Left ventricle myocardium superior (tissue), 1 donor: Measurements from ENCODE around the gene PPP5C. TPM values are rescaled to one million over a fixed set of nuclear protein-coding genes. Genes with fewer than 3 reads are reported as not detected.
A peak's percentile ranks its signal among the peaks of the same experiment; 100 is the strongest.

ENCODE experiments used
- ATAC-seq: fragments of 200-7000 bp; cut with Tn5 transposase; one replicate; pipeline ENCODE4 v1.9.1; 2020; ENCODE audit warnings: mild to moderate bottlenecking, moderate library complexity
- DNase-seq: peaks from one replicate; pipeline ENCODE4 v3.0.0-alpha.2; 2020
- intact Hi-C: fragments of 100-400 bp; cut with micrococcal nuclease; formaldehyde crosslinking; loops from one replicate; pipeline ENCODE4 v1.11.0; 2022
- total RNA-seq: library from RNA; stranded (reverse); fragmentation: NEBNext Ultra II Directional; extraction: Animal tissue kit (Norgen Biotek cat#: 25700); gene quantifications from one replicate; pipeline ENCODE4 v1.2.1, GENCODE V29; 2021
- donor health status: DM: no; HTN: yes; CAD: no; lungs with severe emphysema.

PPP5C gene
- total RNA-seq, 1 donor from 2014 or later = 72.5 TPM

DNA sequence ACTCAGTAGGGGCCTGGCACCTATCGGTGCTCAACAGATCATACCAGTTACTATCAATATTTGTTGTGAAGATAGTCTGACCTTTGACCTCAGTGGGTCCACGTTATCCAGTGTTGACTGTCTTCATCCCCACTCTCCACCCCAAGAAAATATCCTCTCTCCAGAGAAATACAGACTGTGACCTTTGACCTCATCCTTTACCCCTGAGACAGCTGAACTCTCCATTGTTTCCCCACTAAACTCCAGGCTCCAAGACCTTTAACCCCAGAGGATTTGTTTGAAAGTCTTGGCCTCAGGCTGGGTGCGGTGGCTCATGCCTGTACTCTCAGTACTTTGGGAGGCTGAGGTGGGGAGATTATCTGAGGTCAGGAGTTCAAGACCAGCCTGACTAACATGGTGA, 22.6 kb upstream of the PPP5C start:
- ATAC-seq (no peak), DNase-seq (no peak)
- intact Hi-C loops = no loop called here

DNA sequence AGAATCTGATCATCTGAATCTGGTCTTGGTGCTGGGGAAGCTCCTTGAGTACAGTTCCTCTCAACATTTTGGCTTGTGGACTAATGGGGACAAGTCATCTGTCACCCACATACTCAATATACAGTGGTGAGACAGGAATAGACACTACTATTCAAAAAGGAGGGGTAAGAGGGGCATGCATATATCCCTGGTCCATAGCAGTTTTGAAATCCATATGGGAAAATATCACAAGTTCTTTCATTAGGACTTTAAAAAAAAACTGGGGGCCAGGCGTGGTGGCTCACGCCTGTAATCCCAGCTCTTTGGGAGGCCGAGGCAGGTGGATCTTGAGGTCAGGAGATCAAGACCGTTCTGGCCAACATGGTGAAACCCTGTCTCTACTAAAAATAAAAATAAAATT, 20.3 kb upstream of the PPP5C start:
- no peak for DNase-seq
- no peak for ATAC-seq
- intact Hi-C loops = no loop called here

DNA sequence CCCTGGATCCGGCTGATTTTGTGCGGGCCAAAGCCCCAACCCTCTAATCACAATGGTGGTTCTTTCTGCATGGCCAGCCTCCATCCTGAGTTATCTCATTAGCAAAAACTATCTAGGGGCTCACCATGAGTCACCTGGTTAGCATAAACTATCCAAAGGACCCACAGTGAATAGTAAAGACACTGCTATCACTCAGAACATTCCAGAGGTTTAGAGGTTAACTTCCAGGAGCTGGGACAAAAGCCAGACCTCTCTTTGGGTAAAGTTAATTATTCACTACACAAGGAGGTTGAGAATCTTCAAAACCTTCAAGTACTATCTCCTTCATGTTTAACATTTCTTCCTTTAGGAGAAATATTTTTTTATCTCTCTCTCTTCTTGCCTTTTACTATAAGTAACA, 18.8 kb upstream of the PPP5C start:
- intact Hi-C loops = no loop called here
- ATAC-seq (no peak), DNase-seq (no peak)

DNA sequence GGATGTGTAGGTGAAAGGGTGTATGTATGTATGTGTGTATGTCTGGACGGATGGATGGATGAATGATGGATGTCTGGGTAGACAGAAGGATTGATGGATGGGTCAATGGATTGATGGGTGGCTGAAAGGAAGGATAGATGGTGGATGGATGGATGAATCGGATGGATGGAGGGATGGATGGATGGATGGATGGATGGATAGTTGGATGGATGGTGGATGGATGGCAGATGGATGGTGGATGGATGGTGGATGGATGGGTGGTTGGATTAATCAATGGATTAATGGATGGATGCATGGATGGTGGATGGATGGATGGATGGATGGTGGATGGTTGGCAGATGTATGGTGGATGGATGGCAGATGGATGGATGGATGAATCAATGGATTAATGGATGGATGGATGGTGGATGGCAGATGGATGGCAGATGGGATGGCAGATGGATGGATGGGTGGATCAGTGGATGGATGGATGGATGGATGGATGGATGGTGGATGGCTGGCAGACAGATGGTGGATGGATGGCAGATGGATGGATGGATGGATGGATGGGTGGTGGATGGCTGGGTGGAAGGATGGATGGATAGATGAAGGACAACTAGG, 16.5 kb upstream of the PPP5C start:
- no peak for DNase-seq
- no peak for ATAC-seq
- intact Hi-C loops = no loop called here

DNA sequence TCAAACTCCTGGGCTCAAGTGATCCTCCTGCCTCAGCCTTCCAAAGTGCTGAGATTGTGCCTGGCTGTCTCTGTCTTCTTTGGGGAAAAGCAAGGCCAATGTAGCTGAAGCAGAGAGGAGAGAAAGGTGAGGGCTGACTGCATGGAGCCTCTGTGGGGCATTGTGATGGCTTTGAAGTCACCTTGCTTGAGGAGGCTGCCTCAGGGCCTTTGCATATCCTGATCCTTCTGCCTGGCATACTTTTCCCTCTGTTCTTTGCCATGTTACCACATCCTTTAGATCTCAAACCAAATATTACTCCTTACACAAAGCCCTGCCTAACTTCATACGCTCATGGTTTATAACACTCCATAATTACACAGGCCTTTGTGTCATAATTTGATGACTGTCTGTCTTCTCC, 9.4 kb upstream of the PPP5C start:
- intact Hi-C loops = no loop called here
- no peak for DNase-seq
- ATAC-seq = no peak

DNA sequence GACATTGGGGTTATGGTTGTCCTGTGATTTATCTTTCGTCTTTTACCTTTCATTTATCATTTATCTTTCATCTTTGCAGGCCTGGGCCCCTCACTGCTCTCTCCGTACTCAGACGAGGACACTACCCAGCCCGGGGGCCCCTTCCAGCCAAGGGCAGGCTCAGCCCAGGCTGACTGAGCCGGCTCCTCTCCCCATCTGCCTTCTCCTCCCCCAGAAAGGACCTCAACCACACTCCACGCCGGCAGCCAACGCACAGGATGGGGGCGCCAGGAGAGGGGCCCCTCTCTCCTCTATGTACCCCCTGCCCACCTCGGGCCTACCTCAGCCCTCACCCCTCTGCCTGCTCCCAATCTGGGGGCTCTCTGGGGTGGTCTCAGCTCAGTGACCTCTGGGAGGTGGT, 7.4 kb upstream of the PPP5C start:
- ATAC-seq (no peak), DNase-seq (no peak)
- intact Hi-C loops = no loop called here

DNA sequence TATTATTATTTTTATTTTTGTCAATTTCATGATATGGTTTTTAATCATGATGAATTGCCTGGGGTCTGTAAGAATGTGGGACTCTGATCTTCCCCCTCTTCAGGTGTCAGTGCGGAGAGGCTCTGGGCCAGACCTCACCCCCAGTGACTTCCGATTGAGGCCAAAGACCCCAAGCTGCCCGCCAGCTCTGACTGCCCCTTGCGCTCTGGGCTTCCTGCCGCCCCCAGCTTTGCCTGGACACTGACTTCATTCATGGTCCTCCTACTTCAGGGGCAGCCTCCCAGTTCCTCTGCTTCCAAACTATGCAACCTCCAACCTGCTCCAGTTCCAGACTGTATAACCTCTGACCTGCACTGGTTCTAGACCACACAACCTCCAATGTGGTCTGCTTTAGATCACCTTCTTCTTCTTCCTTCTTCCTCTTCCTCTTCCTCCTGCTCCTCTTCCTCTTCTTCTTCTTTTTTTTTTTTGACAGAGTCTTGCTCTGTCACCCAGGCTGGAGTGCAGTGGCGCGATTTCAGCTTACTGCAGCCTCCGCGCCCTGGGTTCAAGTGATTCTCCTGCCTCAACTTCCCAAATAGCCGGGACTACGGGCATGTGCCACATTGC, 6.7 kb upstream of the PPP5C start:
- intact Hi-C loops = no loop called here
- ATAC-seq (no peak), DNase-seq (no peak)

DNA sequence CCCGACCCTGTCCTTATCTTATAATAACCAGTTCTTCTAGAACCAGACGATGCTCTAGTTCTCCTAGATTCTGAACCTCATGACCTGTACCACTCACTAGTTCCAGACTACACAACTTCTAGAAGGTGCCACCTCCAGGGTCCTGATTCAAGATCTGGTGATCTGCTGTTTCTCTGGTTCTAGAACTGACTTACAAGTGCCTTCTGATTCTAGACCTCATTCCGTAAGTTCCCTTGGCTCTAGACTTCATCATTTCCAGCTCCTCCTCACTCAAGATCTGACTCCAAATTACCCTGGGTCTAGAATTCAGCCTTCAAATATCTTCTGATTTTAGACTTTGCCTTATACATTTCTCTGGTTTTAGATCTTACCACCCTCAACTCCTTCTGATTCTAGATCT, 5.0 kb upstream of the PPP5C start:
- intact Hi-C loops = no loop called here
- ATAC-seq = no peak
- no peak for DNase-seq

DNA sequence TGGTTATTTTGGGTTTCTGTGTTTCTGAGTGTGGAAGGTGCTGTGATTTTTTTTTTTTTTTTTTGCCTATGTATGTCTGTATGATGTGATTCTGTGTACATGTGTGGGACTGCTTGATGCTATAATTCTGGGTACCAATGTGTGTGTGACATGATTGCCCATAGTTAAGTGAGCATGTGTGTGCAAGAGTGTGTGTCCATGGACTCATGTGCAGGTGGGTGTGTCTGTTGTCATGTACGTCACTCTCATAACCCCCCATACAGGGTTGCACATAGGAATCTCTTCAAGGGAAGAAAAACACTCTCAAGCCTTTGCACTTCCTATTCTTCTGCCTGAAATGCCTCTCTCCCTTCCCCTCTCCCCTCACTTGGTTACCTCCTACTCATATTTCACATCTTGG, 2.5 kb upstream of the PPP5C start:
- intact Hi-C loops = no loop called here
- DNase-seq (no peak), ATAC-seq (no peak)

DNA sequence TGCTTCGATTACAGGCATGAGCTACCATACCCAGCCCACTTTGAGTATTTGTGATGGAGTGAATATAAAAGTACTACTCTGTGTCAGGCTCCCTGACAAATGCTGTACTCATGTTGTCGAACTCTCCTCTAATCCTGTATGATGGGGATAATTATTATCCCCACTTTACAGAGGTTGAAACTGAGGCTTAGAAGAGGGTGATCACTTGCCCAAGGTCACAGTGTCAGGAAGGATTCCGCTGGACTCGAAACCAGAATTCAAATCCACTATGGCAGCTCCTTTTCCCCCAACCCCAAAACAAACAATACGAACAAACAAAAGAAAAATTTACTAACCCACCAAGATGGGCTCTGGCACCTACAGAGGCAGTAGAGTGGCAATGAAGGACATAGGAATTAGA, 1.7 kb upstream of the PPP5C start:
- DNase-seq (no peak), ATAC-seq (no peak)
- intact Hi-C loops = no loop called here

DNA sequence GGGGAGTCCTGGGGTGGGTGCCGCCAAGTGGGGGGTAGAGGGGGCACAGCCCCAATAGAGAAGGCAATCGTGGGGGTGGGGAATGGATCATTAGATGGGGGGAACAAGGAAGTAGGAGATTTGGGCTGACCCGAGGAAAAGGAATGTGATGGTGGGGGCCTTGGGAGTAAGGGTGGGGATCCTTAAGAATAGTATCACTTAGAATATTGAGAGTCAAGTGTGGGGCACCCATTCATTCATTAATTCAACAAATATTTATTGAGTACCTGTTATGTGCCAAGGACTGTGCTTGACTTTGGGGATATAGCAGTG, 641 bp downstream of the PPP5C start:
- no peak for DNase-seq
- intact Hi-C loops = no loop called here
- no peak for ATAC-seq

DNA sequence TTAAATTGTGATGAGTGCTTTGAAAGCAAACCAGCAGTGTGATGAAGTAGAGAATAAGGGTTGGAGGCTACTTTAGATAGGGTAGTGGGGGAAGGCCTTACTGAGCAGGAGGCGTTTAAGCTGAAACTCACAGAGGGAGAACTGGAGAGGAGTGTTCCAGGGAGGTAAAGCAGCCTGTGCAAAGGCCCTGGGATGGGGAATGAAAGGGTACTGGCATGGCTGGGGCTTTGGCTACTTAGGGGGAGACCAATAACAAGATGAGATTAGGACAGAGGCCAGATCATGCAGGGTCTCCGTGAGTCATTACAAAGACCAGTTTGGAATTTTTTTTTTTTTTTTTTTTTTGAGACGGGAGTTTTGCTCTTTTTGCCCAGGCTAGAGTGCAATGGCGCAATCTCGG, 1.1 kb downstream of the PPP5C start:
- DNase-seq = no peak
- ATAC-seq = no peak
- intact Hi-C loops = no loop called here

DNA sequence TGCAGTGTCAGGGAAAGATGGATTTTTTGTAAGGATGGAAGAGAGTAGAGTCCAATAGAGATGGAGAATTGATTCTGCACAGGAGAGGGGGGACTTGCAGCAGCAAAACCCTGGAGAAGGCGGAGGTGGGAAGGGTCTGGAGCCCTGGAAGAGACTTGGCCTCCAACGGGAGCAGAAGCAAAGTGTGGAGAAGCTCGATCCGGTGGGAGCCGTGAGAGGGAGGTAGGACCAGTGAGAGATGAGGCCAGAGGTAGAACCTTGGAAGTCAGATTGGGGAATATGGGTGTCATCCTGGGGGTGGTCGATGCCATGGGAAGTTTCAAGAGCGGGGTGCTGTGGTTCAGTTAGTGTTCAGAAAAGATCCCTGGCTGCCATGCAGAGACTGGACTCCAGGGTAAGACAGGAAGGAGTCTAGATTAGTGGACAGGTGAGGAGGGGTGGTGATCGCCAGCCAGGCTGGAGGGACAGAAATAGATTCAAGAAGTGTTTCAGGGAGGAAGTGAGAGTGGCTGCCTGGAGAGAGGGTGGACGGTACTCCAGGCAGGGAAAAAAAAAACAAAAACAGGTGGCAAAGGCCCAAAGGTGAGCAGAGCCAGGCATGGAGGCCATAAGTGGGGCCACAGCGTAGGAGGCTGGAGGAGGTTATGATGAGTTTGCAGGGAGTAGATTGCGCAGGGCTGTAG, 2.6 kb downstream of the PPP5C start:
- intact Hi-C loops = no loop called here
- ATAC-seq = peak; percentile 0

DNA sequence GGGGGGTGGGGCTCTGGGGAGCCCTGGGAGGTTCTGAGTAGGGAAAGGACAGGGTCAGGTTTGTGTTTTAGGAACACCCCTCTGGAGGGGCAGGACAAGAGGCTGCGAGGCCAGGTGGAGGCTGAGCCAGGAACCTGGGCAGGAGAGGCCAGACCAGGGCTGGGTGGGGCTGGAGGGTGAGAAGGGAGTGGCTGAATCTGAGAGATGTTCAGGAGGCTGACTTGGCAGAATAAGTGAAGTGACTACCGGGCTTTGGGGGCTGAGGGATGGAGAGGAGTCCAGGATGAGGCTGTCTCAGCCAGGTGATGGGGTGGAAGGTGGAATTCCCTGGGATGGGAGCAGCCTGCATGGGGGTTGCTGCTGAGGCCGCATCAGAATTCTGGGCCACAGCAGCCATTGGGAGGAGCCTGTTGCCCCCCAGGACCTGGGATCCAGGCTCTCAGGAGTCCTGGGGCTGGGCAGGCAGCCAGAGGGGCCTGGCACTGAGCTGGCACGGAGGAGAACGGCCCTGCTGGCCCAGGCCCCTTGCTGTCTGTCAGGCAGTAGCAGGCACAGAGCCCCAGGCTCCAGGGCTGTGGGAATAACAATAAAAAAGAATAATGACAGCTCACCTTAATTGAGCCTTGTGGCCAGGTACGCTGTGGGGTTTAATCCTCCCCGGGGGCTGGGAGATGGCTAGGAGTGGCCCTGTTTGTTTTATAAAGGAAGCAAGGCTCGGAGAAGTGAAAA, 3.3 kb downstream of the PPP5C start:
- ATAC-seq = peak; percentile 16

More for the DNA sequence above, 2.6 kb downstream of the PPP5C start:
- DNase-seq = no peak

DNA sequence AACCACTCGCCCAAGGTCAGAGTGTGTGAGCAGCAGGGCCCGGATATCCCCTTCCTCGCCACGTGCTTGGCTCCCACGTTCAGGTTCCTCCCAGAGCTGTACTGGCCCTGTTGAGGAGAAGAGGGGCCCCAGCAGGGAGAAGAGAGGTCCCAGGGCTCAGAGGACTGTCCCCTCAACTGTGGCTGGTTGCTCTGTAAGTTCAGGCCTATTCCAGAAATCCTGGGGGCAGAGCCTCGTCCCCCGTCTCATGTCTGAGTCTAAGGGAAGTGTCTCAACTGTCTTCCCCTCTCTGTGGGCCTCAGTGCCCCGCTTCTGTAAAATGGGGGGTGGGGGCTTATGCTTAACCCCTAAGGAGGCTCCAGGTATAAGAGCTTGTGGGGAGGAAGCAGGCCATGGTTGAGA, 3.9 kb downstream of the PPP5C start:
- DNase-seq (no peak), ATAC-seq (peak; percentile 2)
- intact Hi-C loops = no loop called here

More for the DNA sequence above, 3.3 kb downstream of the PPP5C start:
- DNase-seq = peak; percentile 60
- intact Hi-C loops = no loop called here

DNA sequence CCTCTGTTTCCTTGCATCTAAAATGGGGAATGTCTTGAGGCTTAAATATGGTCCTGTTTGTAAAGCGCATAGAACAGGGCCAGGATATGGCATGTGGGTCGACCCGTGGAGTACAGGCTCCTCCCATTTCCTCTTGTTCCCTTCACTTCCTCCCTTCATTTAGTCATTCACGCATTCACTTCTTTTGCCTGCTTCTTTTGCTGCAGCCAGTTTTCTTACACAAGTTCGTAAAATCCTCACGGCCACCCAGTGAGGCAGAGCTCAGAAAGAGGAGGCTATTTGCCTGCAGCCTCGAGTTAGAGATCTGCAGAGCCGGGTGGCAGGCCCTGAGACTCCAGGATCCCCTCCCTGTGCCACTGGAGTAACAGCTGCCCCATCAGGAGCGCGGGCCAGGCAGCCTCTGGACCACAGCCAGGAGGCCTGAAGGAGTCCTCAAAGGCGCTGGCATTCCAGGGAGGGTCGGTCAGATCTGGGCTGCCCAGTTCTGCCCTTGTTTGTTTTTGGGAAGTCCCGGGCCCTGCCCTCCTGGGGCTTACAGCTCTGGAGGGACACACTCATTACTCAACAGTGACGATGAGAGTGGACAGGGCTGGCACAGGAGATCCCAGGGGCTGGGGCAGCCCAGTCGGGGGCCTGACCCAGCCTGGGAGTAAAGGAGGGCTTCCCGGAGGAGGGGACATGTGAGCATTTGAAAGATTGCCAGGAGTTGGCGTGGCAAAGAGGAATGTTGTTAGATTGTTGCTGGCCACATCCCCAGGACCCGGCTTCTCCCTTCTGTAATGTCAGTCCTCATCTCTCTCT, 4.6 kb downstream of the PPP5C start:
- intact Hi-C loops = no loop called here
- DNase-seq (peak; percentile 65), ATAC-seq (no peak)

DNA sequence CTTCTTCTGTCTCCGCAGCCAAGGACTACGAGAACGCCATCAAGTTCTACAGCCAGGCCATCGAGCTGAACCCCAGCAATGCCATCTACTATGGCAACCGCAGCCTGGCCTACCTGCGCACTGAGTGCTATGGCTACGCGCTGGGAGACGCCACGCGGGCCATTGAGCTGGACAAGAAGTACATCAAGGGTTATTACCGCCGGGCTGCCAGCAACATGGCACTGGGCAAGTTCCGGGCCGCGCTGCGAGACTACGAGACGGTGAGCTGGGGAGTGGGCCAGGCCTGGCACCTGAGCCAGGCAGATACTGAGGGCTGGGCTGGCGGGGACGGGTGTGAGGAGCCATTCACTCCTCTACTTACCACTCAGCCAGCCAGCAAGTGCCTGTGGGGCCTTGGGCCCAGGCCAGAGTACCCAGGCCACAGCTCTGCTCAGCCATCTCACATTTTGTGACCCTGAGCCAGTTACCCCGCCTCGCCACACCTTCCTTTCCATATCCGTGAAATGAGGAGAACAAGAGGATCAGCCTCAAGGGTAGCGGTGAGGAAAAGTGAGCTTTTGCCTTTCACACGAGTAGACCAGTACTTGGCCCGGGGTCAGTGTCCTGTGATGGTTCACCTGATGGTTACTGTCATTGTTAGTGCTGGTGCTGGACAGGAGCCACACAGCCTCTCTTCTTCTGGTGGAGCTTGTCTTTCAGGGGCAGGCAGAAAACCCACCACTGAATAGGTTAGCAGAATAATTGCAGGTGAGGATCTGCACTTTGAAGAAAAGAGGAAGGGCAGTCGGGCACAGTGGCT, 7.0 kb downstream of the PPP5C start:
- intact Hi-C loops = no loop called here
- DNase-seq (no peak), ATAC-seq (no peak)

DNA sequence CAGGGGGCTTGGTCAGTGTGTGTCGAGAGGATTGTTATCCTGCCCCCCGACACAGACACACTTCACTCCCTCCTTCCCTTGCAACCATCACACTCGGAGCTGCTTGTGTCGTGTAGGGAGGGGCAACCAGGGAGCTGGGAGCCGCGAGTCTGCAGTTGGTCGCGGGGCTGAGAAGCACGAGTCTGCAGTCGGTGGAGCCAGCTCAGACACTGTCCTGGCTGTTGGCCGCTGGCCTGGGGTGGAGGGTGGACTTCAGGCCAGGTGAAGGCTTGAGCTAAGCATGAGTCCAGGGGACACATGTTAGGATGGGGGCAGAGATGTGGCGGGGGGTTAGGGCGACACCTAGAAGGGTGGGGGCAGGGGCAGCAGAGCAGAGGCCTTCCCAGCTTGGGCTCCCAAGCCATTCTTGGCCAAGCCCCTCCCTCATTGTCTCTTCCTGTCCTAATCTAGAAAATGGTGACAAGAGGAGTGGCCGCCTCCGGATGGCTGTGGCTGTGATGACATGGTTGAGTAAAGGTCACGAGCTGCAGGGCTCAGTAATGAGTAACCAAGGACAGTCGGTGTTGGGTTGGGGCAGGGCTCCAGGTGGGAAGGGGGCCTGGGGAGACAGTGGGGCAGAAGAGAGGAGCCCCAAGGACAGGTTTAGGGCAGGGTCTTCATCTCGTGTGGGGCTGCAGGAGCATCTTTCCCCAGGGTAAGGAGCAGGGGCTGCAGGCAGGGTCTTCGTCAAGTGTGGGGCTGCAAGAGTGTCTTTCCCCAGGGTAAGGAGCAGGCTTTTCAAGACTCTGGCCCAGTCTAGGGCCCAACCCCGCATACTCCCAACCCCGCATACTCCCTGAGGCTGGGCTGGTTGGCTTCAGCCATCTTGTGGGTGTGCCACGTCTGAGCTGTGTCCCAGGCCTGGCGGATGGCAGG, 8.6 kb downstream of the PPP5C start:
- intact Hi-C loops = no loop called here
- DNase-seq = no peak
- peak; percentile 42 for ATAC-seq
